Dedifferentiated amniotic fluid mesenchymal stem cell (primary cell): ENCODE results near the gene PRKCB.

ENCODE experiments used
- DNase-seq: peaks from one replicate; pipeline ENCODE4 v3.0.0-alpha.2; 2016; ENCODE audit errors: extremely low spot score

Gene PRKCB

GRCh38 chr16:24046442-24046841 is 210.7 kb downstream of the PRKCB start:
- DNase-seq, result no peak

DNA sequence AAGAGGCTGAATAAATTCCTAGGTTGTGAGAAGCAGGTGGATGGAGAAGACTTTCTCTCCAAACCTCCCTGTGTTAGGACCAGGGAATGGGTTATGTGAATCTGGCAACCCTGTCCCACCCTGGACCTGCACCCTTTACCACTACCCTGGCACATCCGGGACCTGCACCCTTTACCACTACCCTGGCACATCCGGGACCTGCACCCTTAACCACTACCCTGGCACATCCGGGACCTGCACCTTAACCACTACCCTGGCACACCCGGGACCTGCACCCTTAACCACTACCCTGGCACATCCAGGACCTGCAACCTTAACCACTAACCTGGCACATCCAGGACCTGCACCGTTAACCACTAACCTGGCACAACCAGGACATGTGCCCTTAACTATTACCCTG is 213.3 kb downstream of the PRKCB start:
- no peak for DNase-seq

- no peak for DNase-seq
Measured at GRCh38 chr16:24051125-24051524, 215.3 kb downstream of the PRKCB start.

GRCh38 chr16:24052329-24053098 is 216.7 kb downstream of the PRKCB start:
- DNase-seq, result no peak

GRCh38 chr16:24053099-24053946 is 217.5 kb downstream of the PRKCB start:
- no peak for DNase-seq

GRCh38 chr16:24054741-24055491 is 219.1 kb downstream of the PRKCB start:
- no peak for DNase-seq

DNA sequence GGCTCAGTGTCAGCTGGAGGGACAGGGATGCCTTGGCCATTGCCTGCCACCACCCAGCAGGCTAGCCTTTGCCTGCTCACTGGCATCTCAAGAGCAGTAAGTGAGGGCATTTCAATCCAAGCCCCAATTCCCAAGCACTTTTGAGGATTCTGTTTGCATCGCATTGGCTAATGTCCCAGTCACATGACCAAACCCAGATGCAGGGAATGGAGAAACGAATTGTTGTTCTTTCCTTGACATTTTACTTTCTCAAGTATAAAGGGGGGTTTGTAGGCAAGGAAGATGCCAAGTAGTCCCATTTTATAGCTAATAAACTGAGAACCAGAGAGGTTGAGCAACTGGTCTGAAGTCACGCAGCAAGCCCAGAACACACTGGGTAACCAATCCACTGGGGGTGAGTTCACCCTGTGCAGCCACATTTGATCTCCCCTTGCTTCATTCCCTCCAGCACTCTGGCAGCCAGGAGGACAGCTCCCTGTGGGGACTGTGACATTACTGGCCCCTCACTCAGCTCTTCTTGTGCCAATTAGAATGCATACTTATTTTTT is 226.6 kb downstream of the PRKCB start:
- DNase-seq, result no peak

DNA sequence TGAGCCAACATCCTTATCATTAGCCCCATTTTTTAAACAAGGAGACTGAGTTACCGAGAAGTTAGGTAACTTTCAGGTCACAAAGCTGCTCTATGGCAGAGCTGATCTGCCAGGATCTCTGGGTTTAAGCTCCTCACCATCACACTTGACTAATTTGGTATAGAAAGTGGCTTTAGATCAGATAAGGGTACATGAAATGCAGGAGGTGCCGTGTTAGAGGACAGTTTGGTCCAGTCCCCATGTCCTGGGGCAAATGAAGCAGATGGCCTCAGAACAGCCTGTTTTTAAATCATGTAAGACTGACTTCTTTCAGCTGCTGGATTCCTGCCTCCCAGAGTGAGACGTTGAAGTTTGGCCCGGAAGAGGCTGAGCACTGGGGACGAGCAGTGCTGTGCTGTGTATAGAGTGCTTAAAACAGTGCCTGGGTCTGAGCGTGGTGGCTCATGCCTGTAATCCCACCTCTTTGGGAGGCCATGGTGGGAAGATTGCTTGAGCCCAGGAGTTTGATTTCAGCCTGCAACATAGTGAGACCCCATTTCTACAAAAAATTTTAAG is 233.3 kb downstream of the PRKCB start:
- DNase-seq, result no peak

DNA sequence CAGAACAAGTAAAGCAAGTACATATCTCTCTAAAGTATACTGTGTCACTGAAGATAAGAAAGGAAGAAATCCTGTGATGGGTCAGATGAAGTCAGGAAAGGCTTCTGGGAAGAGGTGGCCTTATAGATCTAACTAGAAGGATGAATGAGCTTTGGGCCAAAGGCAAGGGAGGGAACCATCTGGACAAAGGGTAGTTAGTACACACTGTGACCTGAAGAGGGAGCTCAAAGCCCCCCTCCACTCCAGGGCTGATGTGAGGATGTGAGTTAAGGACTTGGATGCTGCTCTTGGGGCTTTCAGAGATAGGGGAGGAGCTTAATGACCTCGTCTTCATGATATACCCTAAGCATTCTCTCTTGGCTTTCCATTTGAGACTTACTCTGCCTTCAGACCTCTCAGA is 235.1 kb downstream of the PRKCB start:
- no peak for DNase-seq

DNA sequence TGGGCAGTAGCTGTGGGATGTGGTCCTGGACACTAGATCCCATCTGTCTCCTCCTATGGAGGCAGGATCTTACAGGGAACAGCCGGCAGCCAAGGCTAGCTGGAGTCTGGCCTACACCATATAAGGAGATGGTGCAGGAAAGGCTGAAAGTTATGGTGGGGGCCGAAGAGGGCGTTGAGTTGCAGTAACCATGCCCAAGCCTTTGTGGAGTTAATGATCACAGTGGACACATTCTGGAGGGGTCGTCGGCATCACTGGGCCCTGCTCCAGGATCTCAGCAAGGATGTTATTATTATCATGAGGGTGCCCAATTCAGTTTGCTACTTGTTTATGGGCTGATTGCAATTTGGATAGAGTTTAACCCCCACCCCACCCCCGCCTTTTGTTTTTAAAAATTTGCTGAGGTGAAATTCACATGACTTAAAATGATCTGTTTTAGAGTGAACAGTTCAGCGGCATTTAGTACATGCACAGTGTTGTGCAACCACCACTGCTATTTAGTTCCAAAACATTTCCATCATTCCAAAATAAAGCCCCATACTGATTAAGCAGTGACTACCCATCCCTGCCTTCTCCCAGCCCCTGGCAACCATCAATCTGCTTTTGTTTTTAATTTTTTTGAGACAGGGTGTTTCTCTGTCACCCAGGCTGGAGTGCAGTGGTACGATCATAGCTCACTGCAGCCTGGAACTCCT is 236.0 kb downstream of the PRKCB start:
- no peak for DNase-seq

GRCh38 chr16:24073321-24073720 is 237.5 kb downstream of the PRKCB start:
- DNase-seq, result no peak

DNA sequence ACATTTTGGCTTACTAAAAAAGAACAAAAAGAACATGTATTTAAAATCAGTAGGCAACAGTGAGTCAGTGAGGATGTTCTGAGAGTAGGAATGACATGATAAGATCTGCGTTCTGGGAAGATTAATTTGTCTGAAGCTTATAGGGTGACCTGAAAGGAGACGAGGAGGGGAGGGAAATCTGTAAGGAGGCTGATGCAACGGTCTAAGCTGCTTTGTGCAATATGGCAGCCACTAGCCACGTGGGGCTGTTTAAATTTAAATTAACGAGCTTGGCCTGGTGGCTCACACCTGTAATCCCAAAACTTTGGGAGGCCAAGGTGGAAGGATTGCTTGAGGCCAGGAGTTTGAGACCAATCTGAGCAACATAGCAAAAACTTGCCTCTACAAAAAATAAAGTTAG is 238.8 kb downstream of the PRKCB start:
- DNase-seq, result no peak

GRCh38 chr16:24075302-24075701 is 239.5 kb downstream of the PRKCB start:
- DNase-seq, result no peak

GRCh38 chr16:24075931-24076716 is 240.3 kb downstream of the PRKCB start:
- no peak for DNase-seq

DNA sequence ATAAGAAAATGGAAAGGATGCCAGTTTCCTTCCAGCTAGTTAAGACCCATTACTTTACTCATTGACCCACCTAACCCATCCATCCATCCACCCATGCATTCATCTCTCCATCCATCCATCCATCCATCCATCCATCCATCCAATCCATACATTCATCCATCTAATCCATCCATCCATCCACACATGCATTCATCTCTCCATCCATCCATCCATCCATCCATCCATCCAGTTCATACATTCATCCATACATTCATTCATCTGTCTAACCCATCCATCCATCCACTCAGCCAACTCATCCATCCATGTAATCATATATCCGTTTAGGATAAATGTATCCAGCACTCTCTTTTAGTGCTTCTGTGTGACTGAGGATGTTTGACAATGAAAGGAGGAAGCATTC is 241.5 kb downstream of the PRKCB start:
- no peak for DNase-seq

DNA sequence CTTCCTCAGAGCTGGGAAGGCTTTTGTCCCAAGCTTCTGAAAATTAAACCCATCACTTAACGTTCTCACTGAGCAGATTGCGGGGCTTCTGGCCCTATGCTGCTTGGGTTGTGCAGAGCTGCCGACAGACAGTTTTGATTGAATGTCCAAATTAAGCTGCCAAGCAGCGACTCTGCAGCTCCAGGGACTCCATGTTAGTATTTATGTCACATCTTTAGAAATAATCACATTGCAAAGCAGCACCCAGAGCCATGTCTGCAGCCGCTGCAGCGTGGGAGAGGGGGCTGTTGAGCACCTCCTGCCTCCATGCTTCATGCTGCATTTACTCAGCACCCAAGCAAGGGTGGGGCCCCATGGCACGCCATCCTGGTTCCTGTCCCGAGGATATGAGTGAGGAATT is 242.2 kb downstream of the PRKCB start:
- DNase-seq, result no peak

DNA sequence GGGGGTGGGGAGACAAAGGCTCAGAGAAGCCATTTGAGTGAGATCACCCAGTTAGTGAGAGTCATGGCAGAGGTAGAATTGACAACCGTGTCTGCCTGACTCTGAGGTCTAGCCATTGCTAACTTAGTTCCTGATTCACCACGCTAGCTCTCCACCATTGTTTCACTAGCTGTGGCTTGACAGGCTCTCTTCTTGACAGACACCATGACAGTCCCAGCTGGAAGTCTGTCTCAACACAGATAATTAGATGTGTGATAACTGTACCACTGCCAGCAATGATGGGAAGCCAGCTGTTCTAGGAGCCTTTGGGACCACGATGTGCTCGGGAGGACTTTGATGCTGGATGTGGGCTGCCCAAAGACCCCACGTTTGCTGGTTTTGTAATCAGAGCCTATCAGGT is 249.9 kb downstream of the PRKCB start:
- DNase-seq, result no peak

GRCh38 chr16:24087891-24088410 is 252.2 kb downstream of the PRKCB start:
- no peak for DNase-seq

DNA sequence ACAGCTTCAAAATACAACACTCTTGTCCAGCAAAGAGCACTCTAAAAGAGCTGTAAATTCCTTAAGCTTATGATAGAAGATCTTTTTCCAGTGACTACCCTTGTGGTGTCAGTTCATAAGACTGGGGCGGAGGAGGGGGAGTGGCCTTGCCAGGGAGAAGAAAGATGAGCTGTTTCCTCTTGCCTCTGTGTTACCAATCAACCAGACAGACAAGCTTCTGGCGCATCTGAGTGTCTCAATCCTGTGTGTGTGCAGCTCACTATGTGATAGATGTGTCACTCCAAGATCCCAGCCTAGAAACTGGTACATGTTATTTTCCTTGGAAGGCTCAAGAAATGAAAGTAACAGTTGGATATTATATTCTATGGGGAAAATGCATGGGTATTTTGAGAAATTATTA is 253.0 kb downstream of the PRKCB start:
- DNase-seq, result no peak

DNA sequence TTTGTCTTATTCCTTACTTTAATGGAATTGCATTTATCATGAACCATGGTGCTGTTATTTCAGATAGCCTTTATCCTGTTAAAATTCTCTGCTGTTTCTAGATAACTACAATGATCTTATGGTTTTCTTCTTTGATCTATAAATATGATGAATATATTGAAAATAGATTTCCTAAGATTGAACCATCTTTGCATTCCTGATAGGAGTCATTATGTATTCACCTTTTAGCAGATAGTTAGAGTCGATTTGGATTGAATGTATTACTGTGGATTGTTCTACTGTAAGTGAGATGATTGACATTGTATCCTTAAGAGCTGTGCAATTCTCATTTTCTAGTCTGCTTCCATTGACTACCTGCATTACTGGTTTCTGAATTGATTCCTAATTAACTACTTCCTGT is 255.3 kb downstream of the PRKCB start:
- DNase-seq, result no peak
